Ishikawa (cell line): Measurements from ENCODE around the gene BRI3.

Source experiments
- CEBPB ChIP-seq: IDR thresholded peaks from 2 replicates; pipeline ENCODE4 v1.6.1; 2012
- CREB1 ChIP-seq: IDR thresholded peaks from 2 replicates; pipeline ENCODE4 v1.6.1; 2012; ENCODE audit warnings: low read depth
- EGR1 ChIP-seq: IDR thresholded peaks from 2 replicates; pipeline ENCODE4 v1.6.1; 2012
- EP300 ChIP-seq: IDR thresholded peaks from 2 replicates; pipeline ENCODE4 v1.6.1; 2012; ENCODE audit warnings: borderline replicate concordance
- FOXM1 ChIP-seq: IDR thresholded peaks from 2 replicates; pipeline ENCODE4 v1.6.1; 2012; ENCODE audit warnings: low read depth, borderline replicate concordance
- NFIC ChIP-seq: IDR thresholded peaks from 2 replicates; pipeline ENCODE4 v1.6.1; 2012
- TAF1 ChIP-seq: IDR thresholded peaks from 2 replicates; pipeline ENCODE4 v1.6.1; 2012; ENCODE audit warnings: low read depth, mild to moderate bottlenecking
- TEAD4 ChIP-seq: IDR thresholded peaks from 2 replicates; pipeline ENCODE4 v1.6.1; 2012
- YY1 ChIP-seq: IDR thresholded peaks from 2 replicates; pipeline ENCODE4 v1.6.1; 2012; ENCODE audit warnings: low read depth
- TF ChIP-seq, protein P1 (sequence below): IDR thresholded peaks from 2 replicates; pipeline ENCODE4 v1.6.1; 2012; ENCODE audit warnings: low read depth, mild to moderate bottlenecking
- TF ChIP-seq, protein P2 (sequence below): IDR thresholded peaks from 2 replicates; pipeline ENCODE4 v1.6.1; 2012

DNA sequence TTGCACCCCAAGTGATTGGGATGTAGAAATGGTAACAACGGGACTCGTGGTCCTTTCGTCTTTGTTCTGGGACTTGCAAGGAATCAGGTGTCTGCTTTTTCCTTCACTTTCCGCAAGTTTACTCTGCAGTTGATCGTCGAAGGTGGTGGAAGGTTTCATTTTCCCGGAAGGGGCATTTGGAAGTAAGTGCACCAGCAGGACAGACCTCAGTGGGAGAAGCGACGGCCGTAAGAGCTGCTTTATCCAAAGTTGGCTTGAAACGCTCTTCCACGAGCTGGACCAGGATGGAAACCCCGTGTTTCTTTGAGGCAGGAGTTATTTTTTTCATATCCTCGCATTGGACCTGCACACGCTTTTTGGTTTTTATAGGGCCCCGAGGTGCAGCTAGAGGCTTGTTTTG is 1.2 kb downstream of the BRI3 start:
- TF ChIP-seq EP300: no peak
- TF ChIP-seq YY1: no peak
- TF ChIP-seq CEBPB: no peak
- TF ChIP-seq, protein P1, sequence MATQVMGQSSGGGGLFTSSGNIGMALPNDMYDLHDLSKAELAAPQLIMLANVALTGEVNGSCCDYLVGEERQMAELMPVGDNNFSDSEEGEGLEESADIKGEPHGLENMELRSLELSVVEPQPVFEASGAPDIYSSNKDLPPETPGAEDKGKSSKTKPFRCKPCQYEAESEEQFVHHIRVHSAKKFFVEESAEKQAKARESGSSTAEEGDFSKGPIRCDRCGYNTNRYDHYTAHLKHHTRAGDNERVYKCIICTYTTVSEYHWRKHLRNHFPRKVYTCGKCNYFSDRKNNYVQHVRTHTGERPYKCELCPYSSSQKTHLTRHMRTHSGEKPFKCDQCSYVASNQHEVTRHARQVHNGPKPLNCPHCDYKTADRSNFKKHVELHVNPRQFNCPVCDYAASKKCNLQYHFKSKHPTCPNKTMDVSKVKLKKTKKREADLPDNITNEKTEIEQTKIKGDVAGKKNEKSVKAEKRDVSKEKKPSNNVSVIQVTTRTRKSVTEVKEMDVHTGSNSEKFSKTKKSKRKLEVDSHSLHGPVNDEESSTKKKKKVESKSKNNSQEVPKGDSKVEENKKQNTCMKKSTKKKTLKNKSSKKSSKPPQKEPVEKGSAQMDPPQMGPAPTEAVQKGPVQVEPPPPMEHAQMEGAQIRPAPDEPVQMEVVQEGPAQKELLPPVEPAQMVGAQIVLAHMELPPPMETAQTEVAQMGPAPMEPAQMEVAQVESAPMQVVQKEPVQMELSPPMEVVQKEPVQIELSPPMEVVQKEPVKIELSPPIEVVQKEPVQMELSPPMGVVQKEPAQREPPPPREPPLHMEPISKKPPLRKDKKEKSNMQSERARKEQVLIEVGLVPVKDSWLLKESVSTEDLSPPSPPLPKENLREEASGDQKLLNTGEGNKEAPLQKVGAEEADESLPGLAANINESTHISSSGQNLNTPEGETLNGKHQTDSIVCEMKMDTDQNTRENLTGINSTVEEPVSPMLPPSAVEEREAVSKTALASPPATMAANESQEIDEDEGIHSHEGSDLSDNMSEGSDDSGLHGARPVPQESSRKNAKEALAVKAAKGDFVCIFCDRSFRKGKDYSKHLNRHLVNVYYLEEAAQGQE: no peak
- TF ChIP-seq, protein P2, sequence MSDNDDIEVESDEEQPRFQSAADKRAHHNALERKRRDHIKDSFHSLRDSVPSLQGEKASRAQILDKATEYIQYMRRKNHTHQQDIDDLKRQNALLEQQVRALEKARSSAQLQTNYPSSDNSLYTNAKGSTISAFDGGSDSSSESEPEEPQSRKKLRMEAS: no peak
- TF ChIP-seq CREB1: no peak
- TF ChIP-seq EGR1: no peak
- no peak for TF ChIP-seq FOXM1
- TF ChIP-seq TAF1: no peak
- no peak for TF ChIP-seq TEAD4
- TF ChIP-seq NFIC: no peak
